ENCODE data around the gene SC5D. TPM values are rescaled to one million over a fixed set of nuclear protein-coding genes. Genes with fewer than 3 reads are reported as not detected.

The SC5D gene, protein sequence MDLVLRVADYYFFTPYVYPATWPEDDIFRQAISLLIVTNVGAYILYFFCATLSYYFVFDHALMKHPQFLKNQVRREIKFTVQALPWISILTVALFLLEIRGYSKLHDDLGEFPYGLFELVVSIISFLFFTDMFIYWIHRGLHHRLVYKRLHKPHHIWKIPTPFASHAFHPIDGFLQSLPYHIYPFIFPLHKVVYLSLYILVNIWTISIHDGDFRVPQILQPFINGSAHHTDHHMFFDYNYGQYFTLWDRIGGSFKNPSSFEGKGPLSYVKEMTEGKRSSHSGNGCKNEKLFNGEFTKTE
- total RNA-seq (2014; rRNA removed; shearing (Covaris generic)), result 21.7 and 23.9 TPM in 2 replicates
- 38.5 and 67.6 TPM in 2 replicates for polyA plus RNA-seq (2014; cell fraction: nucleus; rRNA removed)

DNA sequence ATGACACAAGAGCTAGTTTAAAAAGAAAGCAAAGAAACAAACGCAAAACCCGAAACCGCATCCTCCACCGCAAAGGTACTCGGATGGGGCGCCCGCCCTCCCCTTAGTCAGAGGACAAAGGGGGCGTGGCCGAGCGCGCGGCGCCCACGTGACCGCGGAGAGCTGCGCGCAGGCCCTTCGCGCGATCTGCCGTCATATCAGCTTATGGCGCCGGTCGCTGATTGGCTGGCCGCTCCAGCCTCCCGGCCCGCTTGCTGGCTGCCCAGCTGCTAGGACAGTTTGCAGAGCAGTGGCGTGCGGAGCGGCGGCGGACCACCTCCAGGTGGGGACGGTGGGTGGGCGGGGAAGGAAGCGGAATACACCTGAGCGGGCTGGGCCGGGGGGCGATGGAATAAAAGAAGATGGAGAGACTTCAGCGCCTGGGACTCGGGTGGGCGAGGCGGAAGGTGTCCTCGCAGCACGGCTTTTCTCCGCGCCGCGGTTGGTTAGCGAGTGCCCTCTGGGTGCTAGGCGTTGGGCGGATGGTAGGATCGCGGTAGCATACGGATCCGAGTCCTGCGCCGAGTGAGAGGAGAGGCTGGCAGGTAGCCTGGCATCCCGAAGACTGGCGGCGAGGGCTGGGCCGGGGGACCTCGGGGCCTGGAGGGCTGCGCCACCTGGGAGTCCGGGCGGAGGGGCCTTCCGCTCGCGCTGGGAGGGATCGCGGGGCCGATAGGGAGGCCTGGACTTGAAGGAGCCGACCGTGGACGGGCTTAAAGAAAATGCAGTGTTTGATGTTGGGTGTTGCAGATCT lies at the start of gene SC5D:
Gene SC5D (plus strand): TSS at position 277 of the 793 bp plus-strand sequence. CDS start 10,605 bp downstream, outside the sequence.
- peak; percentile 79 for DNase-seq (ENCODE audit: extremely low read depth, low read depth)

DNA sequence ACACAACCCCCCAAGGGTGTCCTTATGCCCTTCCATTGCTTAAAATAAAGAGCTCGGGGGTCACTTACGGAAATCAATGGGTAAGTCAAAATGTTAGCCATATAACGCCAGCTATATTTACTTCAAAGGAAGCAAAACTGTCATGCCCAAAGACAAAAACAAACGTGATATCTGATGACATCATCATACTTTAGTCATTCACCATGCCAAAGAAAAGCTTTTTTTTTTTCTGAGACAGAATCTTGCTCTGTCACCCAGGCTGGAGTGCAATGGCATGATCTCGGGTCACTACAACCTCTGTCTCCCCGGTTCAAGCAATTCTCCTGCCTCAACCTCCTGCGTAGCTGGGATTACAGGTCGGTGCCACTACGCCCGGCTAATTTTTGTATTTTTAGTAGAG lies 47.7 kb upstream of the SC5D start:
- DNase-seq (ENCODE audit: extremely low read depth, low read depth), result no peak

DNA sequence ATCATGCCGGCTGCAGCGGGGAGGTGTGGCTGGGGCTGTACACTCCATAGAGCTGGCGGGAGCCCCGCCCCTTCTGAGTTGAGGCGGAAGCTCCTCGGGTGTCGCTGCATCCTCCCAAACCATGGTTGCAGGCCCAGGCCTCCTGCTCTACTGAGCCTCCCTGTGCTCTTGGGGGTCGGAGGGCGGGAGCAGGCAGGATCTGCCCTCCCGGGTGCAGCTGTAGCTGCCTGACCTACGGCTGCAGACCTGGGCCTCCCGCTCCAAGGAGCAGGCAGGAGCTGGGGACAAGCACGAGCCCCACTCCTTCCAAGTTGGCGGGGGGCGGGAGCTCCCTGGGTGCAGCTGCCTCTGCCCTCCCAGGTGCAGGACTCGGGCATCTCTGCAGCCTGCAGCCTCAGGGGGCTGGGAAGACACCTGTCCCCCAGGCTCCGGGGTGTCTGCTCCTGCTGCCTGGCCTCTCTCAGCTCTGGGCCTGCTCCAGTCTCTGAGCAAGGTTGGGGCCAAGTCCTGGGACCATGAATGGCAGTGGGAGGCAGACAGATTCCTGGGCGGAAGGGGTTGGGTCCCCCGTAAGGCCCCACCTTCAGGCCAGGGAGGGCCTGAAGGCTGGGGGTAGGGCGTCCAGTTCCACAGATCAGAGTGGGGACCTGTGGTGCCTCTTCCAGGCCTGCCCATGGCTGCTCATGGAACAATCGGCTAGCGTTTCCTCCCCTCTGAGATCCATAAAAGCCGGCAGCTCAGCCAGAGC lies 46.4 kb upstream of the SC5D start:
- no peak for DNase-seq (ENCODE audit: extremely low read depth, low read depth)

DNA sequence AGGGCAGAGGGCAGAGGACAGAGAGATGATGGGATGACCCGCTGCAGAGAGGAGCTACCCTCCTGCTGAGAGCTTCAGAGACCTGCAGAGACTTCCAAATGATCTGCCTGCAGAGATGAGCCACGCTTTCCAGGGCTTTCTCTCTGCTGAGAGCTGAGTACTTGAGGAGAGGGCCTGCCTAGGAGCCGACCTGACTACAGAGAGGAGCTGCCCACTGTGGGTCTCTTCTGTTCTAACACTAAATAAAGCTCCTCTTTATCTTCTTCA lies 45.9 kb upstream of the SC5D start:
- DNase-seq (ENCODE audit: extremely low read depth, low read depth), result no peak

DNA sequence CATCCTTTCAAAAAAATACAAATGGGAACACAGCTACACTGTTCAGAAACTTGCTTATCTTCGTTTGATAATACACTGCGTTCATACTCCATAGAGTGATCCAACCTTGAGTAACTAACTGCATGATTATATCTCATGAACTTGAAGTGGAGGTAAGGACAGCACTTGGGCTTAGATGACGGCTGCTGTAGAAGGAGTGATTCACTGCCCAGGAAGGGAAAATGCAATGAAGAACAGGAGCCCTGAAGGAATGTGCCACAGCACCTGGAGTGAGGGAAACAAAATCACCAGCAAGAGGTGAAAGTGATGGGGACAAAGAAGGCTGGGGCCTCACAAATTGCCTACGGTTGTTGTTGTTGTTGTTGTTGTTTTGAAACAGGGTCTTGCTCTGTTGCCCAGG lies 44.1 kb upstream of the SC5D start:
- DNase-seq (ENCODE audit: extremely low read depth, low read depth), result no peak

DNA sequence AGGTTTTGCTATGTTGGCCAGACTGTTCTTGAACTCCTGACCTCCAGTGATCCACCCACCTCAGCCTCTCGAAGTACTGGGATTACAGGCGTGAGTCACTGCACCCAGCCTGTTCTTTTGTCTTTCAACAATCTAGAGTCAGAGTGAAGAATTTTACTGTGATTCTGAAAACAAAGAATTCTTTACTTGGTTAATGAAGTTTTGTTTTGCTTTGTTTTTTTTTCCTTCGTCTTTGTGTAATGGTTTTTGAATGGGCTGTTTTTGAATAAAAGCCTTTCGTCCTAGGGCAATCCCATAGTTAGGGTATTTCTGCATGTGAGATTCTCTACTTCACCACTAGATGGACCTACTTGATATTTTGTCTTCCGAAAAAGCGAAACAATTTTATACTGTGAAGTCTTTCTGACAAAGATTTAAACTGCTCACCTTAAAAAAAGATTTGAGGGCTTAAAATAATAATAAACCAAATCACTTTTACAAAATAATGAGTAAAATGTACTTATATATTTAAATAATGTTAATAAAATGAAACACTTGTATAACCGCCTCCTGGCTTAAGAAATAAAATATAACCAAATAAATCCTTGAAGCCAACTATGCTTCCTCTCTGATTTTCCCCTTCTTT lies 43.4 kb upstream of the SC5D start:
- DNase-seq (ENCODE audit: extremely low read depth, low read depth), result peak; percentile 26

DNA sequence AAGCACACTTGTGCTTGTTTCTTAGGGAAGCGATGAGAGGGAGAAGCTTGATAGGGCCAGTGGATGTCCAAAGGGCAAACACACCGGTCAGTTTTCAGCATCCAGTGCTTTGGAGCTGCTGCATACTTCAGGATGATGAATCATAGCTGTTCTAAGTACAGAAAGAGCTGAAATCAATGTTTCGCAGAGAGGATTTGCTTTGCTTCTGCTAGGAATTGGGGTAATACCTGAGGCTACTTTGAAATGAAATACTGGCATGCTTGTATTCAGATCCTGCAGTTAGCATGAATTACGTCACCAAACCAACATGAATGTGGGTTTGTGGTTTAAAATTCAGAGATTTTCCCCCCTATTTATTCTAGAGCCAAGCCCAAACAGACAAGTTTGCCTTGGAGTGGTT lies 41.7 kb upstream of the SC5D start:
- no peak for DNase-seq (ENCODE audit: extremely low read depth, low read depth)

DNA sequence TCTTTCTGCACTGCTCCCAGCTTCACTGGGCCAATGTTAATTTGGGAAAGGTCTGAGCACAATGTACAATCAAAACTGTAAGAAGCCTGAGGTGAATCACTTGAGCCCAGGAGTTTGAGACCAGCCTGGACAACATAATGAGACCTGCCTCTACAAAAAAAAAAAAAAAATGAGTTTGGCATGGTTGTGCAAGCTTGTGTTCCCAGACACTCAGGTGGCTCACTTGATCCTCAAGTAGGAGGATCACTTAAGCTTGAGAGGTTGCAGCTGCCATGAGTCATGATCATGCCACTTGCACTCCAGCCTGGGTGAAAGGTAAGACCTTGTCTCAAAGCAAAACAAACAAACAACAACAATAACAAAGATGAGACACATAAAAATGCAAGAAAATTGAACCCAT lies 38.6 kb upstream of the SC5D start:
- DNase-seq (ENCODE audit: extremely low read depth, low read depth), result no peak

DNA sequence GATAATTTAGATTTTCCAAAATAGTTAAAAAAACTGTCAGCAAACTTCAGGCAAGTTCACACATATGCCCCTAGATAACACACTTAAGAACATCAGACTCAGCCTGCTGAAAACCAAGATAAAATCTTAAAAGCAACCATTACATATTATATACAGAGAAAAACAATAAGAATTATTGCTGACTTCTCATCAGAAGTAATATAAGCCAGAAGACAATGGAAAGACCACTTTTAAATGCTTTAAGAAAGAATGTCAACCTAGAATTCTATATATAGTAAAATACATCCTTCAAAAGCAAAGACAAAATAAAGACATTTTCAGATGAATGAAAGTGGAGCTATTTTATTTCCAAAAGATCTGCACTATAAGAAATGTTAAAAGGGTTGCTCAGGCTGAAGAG lies 37.8 kb upstream of the SC5D start:
- no peak for DNase-seq (ENCODE audit: extremely low read depth, low read depth)

DNA sequence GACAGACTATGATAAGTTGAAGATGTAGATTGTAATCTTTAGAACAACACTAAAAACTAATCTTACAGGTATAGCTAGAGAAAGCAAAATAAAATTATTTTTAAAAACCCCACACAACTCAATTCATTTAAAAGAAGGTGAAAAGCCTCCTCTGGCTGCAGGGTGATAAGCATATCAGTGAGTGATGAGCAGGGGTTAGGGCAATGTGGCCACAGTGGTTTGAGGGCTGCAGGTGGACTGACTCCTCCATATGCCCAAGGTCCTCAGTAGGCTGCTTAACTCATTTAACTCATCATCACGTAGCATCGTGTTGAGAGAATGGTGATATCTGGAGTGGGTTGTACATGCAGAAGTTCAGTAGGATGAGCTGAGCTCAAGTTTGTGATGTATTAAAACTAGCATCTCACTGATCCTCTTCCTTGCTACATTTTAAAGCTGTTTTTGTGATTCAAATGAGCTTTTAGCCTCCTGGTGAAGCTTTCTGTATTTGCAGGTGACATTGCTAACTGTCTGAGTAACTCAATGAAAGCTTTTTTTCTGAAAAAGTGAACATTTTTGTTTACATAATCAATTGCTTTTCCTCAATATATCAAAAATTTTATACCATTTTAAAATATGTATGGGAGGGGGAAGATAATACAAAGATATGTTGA lies 37.0 kb upstream of the SC5D start:
- DNase-seq (ENCODE audit: extremely low read depth, low read depth), result no peak

DNA sequence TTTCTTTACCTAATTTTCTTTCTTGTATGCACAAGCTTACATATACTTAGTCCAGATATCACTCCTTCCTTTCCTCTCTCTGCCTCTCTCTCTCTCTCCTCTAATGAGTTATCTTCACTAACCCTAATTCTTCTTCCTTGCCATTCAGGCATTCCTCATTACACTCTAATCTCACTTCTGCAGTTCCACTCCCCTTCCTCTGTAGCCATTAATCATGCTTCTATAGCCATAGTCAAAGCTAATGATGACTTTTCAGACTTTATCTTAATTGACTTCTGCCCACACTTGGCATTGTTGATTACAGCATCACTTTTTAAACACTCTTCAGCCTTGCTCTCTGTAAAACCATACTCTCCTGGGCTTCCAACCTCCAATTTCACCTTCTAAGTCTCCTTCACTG lies 35.3 kb upstream of the SC5D start:
- no peak for DNase-seq (ENCODE audit: extremely low read depth, low read depth)

DNA sequence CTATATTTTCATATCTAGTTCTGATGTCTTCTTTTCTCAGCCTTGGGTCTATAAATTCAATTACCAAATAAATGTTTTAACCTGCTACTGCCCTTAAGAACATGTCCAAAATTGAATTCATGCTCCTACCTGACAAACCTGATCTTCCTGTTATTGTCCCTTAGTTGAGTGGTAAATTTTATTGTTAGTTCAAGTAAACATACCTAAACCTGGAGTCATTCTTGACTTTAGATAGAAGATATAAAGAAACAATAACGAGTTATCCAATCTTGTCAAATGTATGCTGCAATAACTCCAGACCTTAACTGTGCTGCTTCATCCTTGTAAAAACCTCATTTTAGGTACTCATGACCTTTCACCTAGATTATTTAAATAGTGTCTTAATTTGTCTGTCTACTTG lies 34.6 kb upstream of the SC5D start:
- DNase-seq (ENCODE audit: extremely low read depth, low read depth), result no peak

DNA sequence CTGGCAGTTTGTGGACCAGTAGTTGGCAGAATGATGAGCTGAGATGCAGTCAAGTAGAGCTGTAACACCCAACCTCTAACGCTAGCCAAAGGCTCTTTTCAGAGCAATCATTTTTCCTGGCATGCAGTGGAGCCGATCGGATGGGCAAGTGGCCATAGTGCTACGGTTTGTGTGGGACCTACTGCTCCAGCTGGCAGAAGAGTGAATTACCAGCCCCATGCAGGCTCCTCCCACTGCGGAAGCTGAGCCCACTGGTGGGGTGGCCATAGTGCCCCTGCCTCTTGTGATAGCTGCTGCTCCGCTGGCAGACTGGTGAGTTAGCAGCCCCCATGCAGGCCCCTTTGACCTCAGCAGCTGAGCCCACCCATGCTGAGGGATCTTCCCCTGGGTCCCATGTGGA lies 27.0 kb upstream of the SC5D start:
- DNase-seq (ENCODE audit: extremely low read depth, low read depth), result no peak

DNA sequence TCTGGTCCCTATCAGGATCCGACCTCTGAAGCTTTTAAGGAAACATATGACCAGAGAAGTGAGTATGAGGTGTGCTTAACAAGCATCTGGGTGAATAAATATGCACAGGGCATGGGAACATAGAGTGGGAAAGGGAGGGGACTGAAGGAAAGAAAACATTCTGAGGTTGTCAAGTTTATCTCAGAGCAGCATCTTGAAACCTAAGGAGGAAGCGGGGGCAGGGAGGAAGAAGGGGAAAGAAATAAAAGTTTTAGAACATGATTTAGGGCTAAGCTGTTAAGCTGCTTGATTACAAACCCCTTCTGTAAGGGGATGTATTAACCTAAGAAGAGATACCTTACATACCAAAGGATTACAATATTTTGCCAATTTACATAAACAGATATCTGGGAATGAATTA lies 24.0 kb upstream of the SC5D start:
- DNase-seq (ENCODE audit: extremely low read depth, low read depth), result no peak

DNA sequence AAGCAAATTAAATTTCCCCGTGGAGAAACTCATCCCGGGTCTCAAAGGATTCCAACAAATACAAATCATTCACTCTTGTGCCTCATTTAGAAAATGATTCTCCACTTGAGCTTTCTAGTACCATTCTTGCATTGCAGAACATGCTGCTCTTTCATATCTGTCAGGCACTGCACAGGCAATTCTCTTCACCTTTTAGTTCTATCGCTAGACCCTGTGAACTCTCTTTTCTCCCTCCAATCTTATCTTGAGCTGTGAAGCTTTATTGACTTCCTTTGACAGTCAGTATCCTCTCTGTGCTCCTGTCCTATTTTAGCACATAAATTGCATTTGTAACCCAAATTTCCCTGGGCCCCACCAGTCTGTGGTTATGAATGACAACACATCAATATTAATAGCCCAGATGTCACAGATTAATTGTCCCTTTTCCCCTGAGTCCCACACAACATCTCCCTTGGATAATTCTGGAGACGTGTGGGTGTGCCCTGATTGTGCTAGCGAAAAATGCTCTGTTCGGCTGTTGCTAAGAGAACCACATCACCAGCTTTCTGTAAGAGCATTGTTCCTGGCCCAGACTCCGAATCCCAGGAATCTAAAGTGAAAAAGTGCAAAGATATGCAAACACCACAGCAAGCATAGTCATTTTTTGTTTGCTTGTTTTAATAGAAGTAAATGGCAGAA lies 22.4 kb upstream of the SC5D start:
- no peak for DNase-seq (ENCODE audit: extremely low read depth, low read depth)

DNA sequence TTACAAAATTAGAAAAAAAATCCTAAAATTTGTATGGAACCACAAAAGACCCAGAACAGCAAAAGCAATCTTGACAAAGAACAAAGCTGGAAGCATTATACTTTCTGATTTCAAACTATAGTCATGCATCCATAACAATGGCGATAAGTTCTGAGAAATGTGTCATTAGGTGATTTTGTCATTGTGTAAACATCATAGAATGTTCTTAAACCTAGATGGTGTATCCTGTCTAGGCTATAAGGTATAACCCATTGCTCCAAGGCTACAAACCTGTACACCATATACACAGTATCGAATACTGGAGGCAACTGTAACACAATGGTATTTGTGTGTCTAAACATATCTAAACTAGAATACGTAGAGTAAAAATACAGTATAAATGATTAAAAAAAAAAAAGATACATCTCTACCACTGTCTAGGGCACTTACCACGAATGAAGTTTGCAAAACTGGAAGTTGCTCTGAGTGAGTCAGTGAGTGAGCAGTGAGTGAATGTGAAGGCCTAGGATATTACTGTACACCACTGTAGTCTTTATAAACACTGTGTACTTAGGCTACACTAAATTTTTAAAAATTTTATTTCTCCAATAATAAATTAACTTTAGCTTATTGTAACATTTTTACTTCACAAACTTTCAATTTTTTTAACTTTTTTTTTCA lies 18.1 kb upstream of the SC5D start:
- DNase-seq (ENCODE audit: extremely low read depth, low read depth), result no peak

DNA sequence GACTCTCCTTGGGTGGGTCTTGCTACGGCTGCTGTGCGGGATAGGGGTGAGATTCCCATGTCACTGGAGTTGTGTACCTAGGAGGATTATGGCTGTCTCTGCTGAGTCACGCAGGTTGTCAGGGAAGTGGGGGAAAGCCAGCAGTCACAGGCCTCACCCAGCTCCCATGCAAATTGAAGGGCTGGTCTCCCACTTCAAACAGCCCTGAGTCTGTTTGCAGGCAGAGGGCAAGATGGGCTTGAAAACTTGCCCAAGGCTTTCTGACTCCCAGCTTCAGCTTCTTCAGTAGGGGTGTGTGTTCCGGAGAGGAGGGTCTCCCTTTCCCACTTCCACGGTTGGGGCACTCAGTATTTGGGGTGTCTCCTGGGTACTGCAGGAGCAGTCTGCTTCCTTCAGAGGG lies 10.9 kb upstream of the SC5D start:
- no peak for DNase-seq (ENCODE audit: extremely low read depth, low read depth)

DNA sequence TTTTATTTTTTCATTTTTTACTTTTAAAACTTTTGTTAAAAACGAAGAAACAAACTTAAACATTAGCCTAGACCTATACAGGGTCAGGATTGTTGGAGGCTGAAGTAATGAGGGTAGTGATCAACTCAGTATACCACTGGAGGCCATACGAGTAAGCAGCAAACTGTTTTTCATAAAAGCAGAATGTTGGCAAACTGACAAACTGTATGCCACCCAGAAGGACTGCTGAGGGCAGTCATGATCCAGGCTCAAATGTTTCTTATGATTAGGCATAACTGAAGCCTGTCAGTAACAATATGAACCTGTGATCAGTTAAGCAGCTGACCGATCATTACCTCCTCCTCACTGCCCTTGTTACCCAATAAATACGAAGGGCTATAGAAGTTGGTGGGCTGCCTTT lies 10.2 kb upstream of the SC5D start:
- DNase-seq (ENCODE audit: extremely low read depth, low read depth), result no peak

DNA sequence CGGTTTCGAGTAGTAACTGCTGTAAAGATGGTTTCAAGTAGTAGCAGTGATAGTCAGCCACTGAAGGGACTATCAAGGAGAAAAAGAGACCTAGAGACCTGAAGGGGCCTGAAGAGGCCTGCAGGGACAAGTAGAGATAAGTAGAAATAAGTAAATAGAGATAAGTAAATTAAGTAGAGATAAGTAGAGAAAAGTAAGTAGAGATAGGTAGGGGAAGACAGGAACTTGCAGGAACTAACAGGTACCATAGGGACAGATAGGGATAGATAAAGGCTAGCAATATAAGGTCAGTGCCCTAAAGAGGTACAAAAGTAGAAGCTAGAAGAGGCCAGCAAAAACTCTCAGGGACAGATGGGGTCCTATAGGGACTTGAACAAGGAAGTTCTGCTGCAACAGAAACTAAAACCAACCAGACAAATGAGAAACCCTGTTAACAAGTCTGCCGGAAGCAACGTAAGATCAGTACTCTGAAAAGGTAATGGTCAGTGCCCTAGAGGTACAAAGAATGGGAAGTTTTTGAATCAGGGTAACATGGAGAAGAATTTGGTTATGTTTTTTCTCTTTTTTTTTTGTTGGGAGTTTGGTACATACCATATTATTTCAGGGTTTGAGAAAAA lies 9.6 kb upstream of the SC5D start:
- no peak for DNase-seq (ENCODE audit: extremely low read depth, low read depth)

Data from NCI-H460 (cell line).